IMR-90 (cell line): ENCODE data around the gene ASTN2. TPM values are rescaled to one million over a fixed set of nuclear protein-coding genes. Genes with fewer than 3 reads are reported as not detected.

ENCODE experiments used
- ATAC-seq: fragments of 200-7000 bp; cut with Tn5 transposase; 2 replicates; pipeline ENCODE4 v1.9.1; 2020; ENCODE audit warnings: low read depth, mild to moderate bottlenecking, moderate library complexity
- BruUV-seq: library from RNA; stranded (reverse); fragments of 400-500 nt; replicated peaks from 2 replicates; lab custom pipeline; 2021; lab: Mats Ljungman, UMichigan
- CTCF ChIA-PET: fragments of 300-600 bp; formaldehyde crosslinking; extraction: SDS; loops from one replicate; lab custom pipeline; 2021; ENCODE audit warnings: antibody characterized with exemption; lab: Yijun Ruan, JAX
- POLR2A ChIA-PET: fragments of 300-600 bp; sonication (Branson Sonifier 250); formaldehyde crosslinking; loops from one replicate; lab custom pipeline; 2022; ENCODE audit warnings: antibody characterized with exemption; ENCODE audit not compliant: unreplicated experiment; lab: Charles Lee
- DNase-seq: peaks from one replicate; pipeline ENCODE4 v3.0.0; 2013
- H2AFZ ChIP-seq: replicated peaks from 2 replicates; pipeline ENCODE3; 2013; ENCODE audit warnings: low read length, mild to moderate bottlenecking; ENCODE audit not compliant: poor library complexity
- H2AK5ac ChIP-seq: 2 replicates; pipeline ENCODE4 v1.6.1; 2013; ENCODE audit warnings: low read depth, low read length, inconsistent platforms
- H2AK9ac ChIP-seq: replicated peaks from 2 replicates; pipeline ENCODE3; 2013; ENCODE audit warnings: mild to moderate bottlenecking, low read depth, low read length, moderate library complexity; ENCODE audit not compliant: poor library complexity
- H2BK120ac ChIP-seq: 2 replicates; pipeline ENCODE4 v1.6.1; 2013; ENCODE audit warnings: low read depth, low read length, inconsistent platforms
- H2BK15ac ChIP-seq: 3 replicates; pipeline ENCODE4 v1.6.1; 2013; ENCODE audit warnings: low read depth, low read length, inconsistent platforms
- H2BK20ac ChIP-seq: 2 replicates; pipeline ENCODE4 v1.6.1; 2013; ENCODE audit warnings: low read depth, mild to moderate bottlenecking, inconsistent platforms, low read length, moderate library complexity
- H2BK5ac ChIP-seq: 2 replicates; pipeline ENCODE4 v1.6.1; 2013; ENCODE audit warnings: mild to moderate bottlenecking, low read depth, low read length, inconsistent platforms; ENCODE audit not compliant: poor library complexity, severe bottlenecking
- H3K14ac ChIP-seq: replicated peaks from 2 replicates; pipeline ENCODE4 v1.6.1; 2013; ENCODE audit warnings: low read depth, low read length, inconsistent platforms
- H3K18ac ChIP-seq: 2 replicates; pipeline ENCODE4 v1.6.1; 2013; ENCODE audit warnings: low read depth, low read length, control low read depth
- H3K23ac ChIP-seq: 2 replicates; pipeline ENCODE4 v1.6.1; 2013; ENCODE audit warnings: low read depth, low read length, inconsistent platforms
- H3K27ac ChIP-seq: 2 replicates; pipeline ENCODE4 v1.5.1; 2013; ENCODE audit warnings: mild to moderate bottlenecking, control low read depth, low read length; ENCODE audit not compliant: insufficient read depth
- H3K27me3 ChIP-seq: 2 replicates; pipeline ENCODE4 v1.6.1; 2013; ENCODE audit warnings: low read length; ENCODE audit not compliant: control insufficient read depth, insufficient read depth
- H3K36me3 ChIP-seq: 2 replicates; pipeline ENCODE4 v1.6.1; 2013; ENCODE audit warnings: low read length, mixed read lengths; ENCODE audit not compliant: control insufficient read depth, insufficient read depth
- H3K4ac ChIP-seq: 2 replicates; pipeline ENCODE4 v1.6.1; 2013; ENCODE audit warnings: low read depth, low read length, inconsistent platforms
- H3K4me1 ChIP-seq: 2 replicates; pipeline ENCODE4 v1.6.1; 2013; ENCODE audit warnings: low read length, mixed read lengths; ENCODE audit not compliant: control insufficient read depth, insufficient read depth
- H3K4me2 ChIP-seq: 2 replicates; pipeline ENCODE4 v1.6.1; 2013; ENCODE audit warnings: low read depth, mild to moderate bottlenecking, control low read depth, low read length, moderate library complexity
- H3K4me3 ChIP-seq: 2 replicates; pipeline ENCODE4 v1.5.1; 2013; ENCODE audit warnings: low read depth, mild to moderate bottlenecking, control low read depth, low read length, moderate library complexity; ENCODE audit not compliant: insufficient read depth
- H3K56ac ChIP-seq: 2 replicates; pipeline ENCODE4 v1.6.1; 2013; ENCODE audit warnings: low read length, inconsistent platforms; ENCODE audit not compliant: insufficient read depth; ENCODE audit errors: extremely low read depth
- H3K79me1 ChIP-seq, 2 experiments: 2 replicates each; pipeline ENCODE4 v1.6.1; 2013; ENCODE audit warnings: low read length in 2 of 2, inconsistent platforms in 1 of 2, low read depth in 1 of 2
- H3K9ac ChIP-seq: 2 replicates; pipeline ENCODE4 v1.6.1; 2013; ENCODE audit warnings: low read depth, low read length, control low read depth
- H3K9me1 ChIP-seq: 2 replicates; pipeline ENCODE4 v1.6.1; 2013; ENCODE audit warnings: low read length, inconsistent platforms; ENCODE audit not compliant: insufficient read depth
- H3K9me3 ChIP-seq: 2 replicates; pipeline ENCODE4 v1.6.1; 2013; ENCODE audit warnings: low read length; ENCODE audit not compliant: control insufficient read depth, insufficient read depth
- H4K20me1 ChIP-seq: 2 replicates; pipeline ENCODE4 v1.6.1; 2013; ENCODE audit warnings: low read length, inconsistent platforms; ENCODE audit not compliant: insufficient read depth
- H4K5ac ChIP-seq: 2 replicates; pipeline ENCODE4 v1.6.1; 2013; ENCODE audit warnings: mild to moderate bottlenecking, low read depth, low read length, control low read depth
- H4K8ac ChIP-seq, 2 experiments: 2 replicates each; pipeline ENCODE4 v1.6.1; 2013; ENCODE audit warnings: low read depth in 2 of 2, low read length in 2 of 2, control low read depth in 1 of 2, inconsistent platforms in 1 of 2
- H4K91ac ChIP-seq: 2 replicates; pipeline ENCODE4 v1.6.1; 2013; ENCODE audit warnings: low read depth, low read length, inconsistent platforms; ENCODE audit not compliant: insufficient read depth
- CTCF ChIP-seq: conservative IDR thresholded peaks from 2 replicates; pipeline ENCODE4 v1.5.1; 2012; ENCODE audit warnings: mild to moderate bottlenecking, low read depth, low read length, improper control_type of control experiment
- RAD21 ChIP-seq: IDR thresholded peaks from 2 replicates; pipeline ENCODE4 v1.6.1; 2012; ENCODE audit warnings: low read length, improper control_type of control experiment
- SMC3 ChIP-seq: fragments of 150-350 bp; IDR thresholded peaks from 2 replicates; pipeline ENCODE4 v1.6.1; 2016; ENCODE audit warnings: low read depth, mild to moderate bottlenecking, antibody characterized with exemption, low read length, moderate library complexity
- WGBS, 2 experiments: methylation state at CpG; one replicate each; pipeline versions ENCODE4 v1.1.5 to v1.1.7; 2013; ENCODE audit warnings: missing lambda C conversion rate in 2 of 2; ENCODE audit not compliant: insufficient read length in 1 of 2; ENCODE audit errors: extremely low coverage in 2 of 2; 5-methylcytosine and 5-hydroxymethylcytosine counted together
- dilution Hi-C: fragments of 300-500 bp; cut with HindIII; formaldehyde crosslinking; loops from one replicate; pipeline ENCODE4 v1.14.3; 2018; ENCODE audit warnings: low sequenced_read_pairs; ENCODE audit not compliant: unreplicated experiment
- in situ Hi-C: fragments of 300-500 bp; cut with MboI; formaldehyde crosslinking; loops from 3 replicates; pipeline ENCODE4 v1.14.3; 2019; ENCODE audit warnings: low sequenced_read_pairs, inconsistent platforms, mixed read lengths
- intact Hi-C: fragments of 100-400 bp; cut with micrococcal nuclease; formaldehyde crosslinking; loops from 2 replicates; pipeline ENCODE4 v1.10.0; 2022
- polyA plus RNA-seq, 3 experiments: library from polyadenylated mRNA; depleted of rRNA; stranded (reverse); fragments of >200 nt; gene quantifications; 2 replicates each; pipeline ENCODE4 v1.2.3, GENCODE V29; 2012; ENCODE audit warnings: low replicate concordance in 1 of 3
- total RNA-seq: library from RNA; depleted of rRNA; stranded (reverse); fragments of >200 nt; gene quantifications from 2 replicates; pipeline ENCODE4 v1.2.3, GENCODE V29; 2012
- TF ChIP-seq, protein P1 (sequence below): fragments of 150-350 bp; IDR thresholded peaks from 2 replicates; pipeline ENCODE4 v1.6.1; 2017; ENCODE audit warnings: mild to moderate bottlenecking, antibody characterized with exemption, low read length, low read depth

Gene ASTN2
- total and polyA plus RNA-seq, 2 of the 4 experiments (the other 2 are of a cell fraction): 3.8 to 6.8 TPM

- H3K9ac ChIP-seq: no peak overlapping the region
- dilution Hi-C loops: no loop called here
- H3K4ac ChIP-seq: no peak overlapping the region
- no peak overlapping the region for H3K4me3 ChIP-seq
- no peak for ATAC-seq
- H2BK120ac ChIP-seq: no peak overlapping the region
- H3K4me2 ChIP-seq: no peak overlapping the region
- no peaks in the 10 kb centered on the region for H4K20me1 ChIP-seq
- TF ChIP-seq, protein P1, sequence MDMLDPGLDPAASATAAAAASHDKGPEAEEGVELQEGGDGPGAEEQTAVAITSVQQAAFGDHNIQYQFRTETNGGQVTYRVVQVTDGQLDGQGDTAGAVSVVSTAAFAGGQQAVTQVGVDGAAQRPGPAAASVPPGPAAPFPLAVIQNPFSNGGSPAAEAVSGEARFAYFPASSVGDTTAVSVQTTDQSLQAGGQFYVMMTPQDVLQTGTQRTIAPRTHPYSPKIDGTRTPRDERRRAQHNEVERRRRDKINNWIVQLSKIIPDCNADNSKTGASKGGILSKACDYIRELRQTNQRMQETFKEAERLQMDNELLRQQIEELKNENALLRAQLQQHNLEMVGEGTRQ: no peak
- TF ChIP-seq SMC3 (peak; percentile 20; the same call in 1 of the 2 replicates), RAD21 (peak; percentile 39), CTCF (peak; percentile 32; the same call in 1 of the 2 replicates)
- no peak overlapping the region for H3K23ac ChIP-seq
- in situ Hi-C loops: no loop called here
- no peak overlapping the region for H4K91ac ChIP-seq
- WGBS, 2 experiments: 90% methylated on average over 2 of the region's 5 CpGs; no CpG with 5 or more reads in 1 of the 2 experiments
- intact Hi-C loops: no loop called here
- no peaks in the 10 kb centered on the region for H3K36me3 ChIP-seq
- H3K9me1 ChIP-seq: no peaks in the 10 kb centered on the region
- H3K18ac ChIP-seq: no peak overlapping the region
- H3K9me3 ChIP-seq: no peaks in the 10 kb centered on the region
- no peak overlapping the region for H3K14ac ChIP-seq
- no peaks in the 10 kb centered on the region for H3K79me1 ChIP-seq
- DNase-seq: no peak
- no peak overlapping the region for H2BK5ac ChIP-seq
- no peaks in the 10 kb centered on the region for H3K27me3 ChIP-seq
- H2BK15ac ChIP-seq: no peak overlapping the region
- H3K27ac ChIP-seq: no peak overlapping the region
- ChIA-PET POLR2A (no interaction called here), CTCF (interaction anchor here (0.5 to 0.7 kb wide), 2 partner anchors 125 to 603 kb away, joined by 3 read pairs; no protein-coding TSS in a partner anchor)
- H4K5ac ChIP-seq: no peak overlapping the region
- H4K8ac ChIP-seq: no peak overlapping the region
- no peak overlapping the region for H2AK9ac ChIP-seq
- no peak overlapping the region for H3K56ac ChIP-seq
- H3K4me1 ChIP-seq: peaks cover 4% of the 10 kb centered on the region; the same call in 1 of the 2 replicates
- H2AK5ac ChIP-seq: no peak overlapping the region
- no TSS peak for BruUV-seq
- H2AFZ ChIP-seq: no peak overlapping the region
- H2BK20ac ChIP-seq: no peak overlapping the region
Observed at GRCh38 chr9:116494815-116495634, 919.8 kb downstream of the ASTN2 start.
